GM18505 (cell line): Measurements from ENCODE around the gene CLN6.

Experiments used
- ATAC-seq: cut with Tn5 transposase; IDR thresholded peaks from one replicate; pipeline ENCODE4 v1.9.1; 2021; ENCODE audit not compliant: unreplicated experiment
- POLR2A ChIP-seq: IDR thresholded peaks from 4 replicates; pipeline ENCODE4 v1.6.1; 2011; ENCODE audit warnings: borderline replicate concordance; ENCODE audit not compliant: insufficient read depth, insufficient read length; ENCODE audit errors: extremely low read depth

Gene CLN6

DNA sequence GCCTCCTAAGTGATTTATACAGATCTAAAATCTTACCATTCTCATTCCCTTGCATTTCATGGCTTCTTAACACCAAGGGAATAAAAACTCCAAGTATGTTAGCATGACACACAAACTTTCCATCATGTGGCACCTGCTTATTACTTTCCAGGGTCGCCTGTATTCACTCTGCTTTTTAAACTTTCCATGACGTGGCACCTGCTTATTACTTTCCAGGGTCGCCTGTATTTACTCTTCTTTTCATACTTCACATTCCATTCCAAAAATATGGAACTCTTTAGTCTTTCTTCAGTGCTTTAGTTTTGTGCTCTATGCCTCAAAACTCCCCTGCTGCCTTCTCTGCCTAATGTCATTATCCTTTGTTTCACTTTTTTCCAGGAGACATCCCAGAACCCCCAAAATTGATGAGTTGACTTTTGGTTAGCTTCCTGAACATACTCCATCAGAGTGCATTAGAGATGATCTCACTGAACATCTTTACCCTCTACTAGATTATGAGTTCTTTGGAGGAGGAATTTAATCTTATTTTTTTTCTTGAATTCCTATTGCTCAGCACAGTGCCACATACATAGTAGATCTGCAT is 71.4 kb downstream of the CLN6 start:
- TF ChIP-seq POLR2A = no peak
- no peak for ATAC-seq

GRCh38 chr15:68157074-68157473 is 72.5 kb downstream of the CLN6 start:
- no peak for ATAC-seq
- peak; percentile 28 for TF ChIP-seq POLR2A
